Measurements from ENCODE around the gene LUZP2.

The LUZP2 gene

GRCh38 chr11:24805671-24806070 lies 308.8 kb downstream of the LUZP2 start:
- TF ChIP-seq, protein P1, sequence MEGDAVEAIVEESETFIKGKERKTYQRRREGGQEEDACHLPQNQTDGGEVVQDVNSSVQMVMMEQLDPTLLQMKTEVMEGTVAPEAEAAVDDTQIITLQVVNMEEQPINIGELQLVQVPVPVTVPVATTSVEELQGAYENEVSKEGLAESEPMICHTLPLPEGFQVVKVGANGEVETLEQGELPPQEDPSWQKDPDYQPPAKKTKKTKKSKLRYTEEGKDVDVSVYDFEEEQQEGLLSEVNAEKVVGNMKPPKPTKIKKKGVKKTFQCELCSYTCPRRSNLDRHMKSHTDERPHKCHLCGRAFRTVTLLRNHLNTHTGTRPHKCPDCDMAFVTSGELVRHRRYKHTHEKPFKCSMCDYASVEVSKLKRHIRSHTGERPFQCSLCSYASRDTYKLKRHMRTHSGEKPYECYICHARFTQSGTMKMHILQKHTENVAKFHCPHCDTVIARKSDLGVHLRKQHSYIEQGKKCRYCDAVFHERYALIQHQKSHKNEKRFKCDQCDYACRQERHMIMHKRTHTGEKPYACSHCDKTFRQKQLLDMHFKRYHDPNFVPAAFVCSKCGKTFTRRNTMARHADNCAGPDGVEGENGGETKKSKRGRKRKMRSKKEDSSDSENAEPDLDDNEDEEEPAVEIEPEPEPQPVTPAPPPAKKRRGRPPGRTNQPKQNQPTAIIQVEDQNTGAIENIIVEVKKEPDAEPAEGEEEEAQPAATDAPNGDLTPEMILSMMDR (conservative IDR thresholded peaks at IDR 0.05; ENCODE audit: low read depth, low read length), result no peak
- no peak overlapping the region for H3K4me3 ChIP-seq (ENCODE audit: low read length)
- no peak for DNase-seq (ENCODE audit: low read depth)

DNA sequence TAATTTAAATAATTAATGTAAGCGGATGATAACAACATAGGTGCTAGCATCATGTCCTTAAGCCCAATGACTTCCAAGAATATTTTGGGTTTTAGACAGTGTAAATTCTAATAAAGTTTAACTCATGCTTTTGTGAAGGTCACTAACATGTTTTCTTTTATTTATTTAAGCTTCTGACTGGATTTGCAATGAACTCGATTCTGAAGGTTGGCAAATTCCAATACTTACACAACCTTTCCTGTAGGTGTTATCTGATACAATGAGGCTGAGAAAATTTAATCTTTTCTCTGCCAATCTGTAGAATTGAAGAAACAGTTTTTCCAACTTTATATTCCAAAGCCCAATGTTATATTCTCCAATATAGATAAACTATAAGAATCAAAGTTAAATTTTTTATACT lies 311.3 kb downstream of the LUZP2 start:
- H3K4me3 ChIP-seq (ENCODE audit: low read length), result no peak overlapping the region
- no peak for DNase-seq (ENCODE audit: low read depth)
- TF ChIP-seq, protein P1 (conservative IDR thresholded peaks at IDR 0.05; ENCODE audit: low read depth, low read length), result no peak

DNA sequence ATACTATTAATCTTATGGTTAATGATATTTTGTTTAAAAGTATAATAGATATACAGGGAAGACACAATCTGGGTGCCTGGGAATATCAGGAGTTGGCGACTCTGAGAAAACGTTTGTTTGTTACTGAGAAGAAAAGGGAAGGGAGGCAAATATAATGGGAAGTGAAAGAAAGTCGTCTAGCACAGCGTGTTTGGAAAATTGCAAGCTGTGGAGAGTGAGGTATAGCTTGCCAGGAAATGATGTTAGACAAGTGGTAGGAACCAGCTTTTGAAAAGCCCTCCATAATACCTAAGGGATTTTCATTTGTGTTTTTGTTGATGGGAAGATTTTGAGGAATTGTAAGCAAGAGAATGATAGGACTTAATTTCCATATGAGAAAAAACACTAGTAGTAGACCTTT lies 322.2 kb downstream of the LUZP2 start:
- TF ChIP-seq, protein P1 (conservative IDR thresholded peaks at IDR 0.05; ENCODE audit: low read depth, low read length), result no peak
- no peak overlapping the region for H3K4me3 ChIP-seq (ENCODE audit: low read length)
- DNase-seq (ENCODE audit: low read depth), result no peak

GRCh38 chr11:24819863-24820434 lies 323.1 kb downstream of the LUZP2 start:
- H3K4me3 ChIP-seq (ENCODE audit: low read length), result no peak overlapping the region
- TF ChIP-seq, protein P1 (conservative IDR thresholded peaks at IDR 0.05; ENCODE audit: low read depth, low read length), result no peak
- no peak for DNase-seq (ENCODE audit: low read depth)

DNA sequence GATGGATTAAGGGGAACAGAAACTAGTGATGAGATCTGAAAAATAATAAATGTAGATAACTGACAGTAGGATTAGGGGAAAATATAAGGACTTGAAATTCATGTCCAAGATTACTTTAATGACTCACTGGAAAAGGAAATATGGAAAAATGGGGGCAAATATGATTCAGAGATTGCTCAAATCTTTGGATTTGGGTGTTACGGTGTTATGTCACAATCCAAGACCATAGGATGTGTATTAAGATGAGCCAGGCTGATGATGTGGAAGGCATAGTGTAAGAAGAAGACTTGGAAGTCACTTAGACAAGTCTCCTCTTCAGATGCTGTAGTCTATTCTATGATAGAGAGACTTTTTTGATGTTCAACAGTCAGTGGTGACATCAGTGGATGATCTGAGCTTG lies 323.7 kb downstream of the LUZP2 start:
- no peak for DNase-seq (ENCODE audit: low read depth)
- TF ChIP-seq, protein P1 (conservative IDR thresholded peaks at IDR 0.05; ENCODE audit: low read depth, low read length), result no peak
- no peak overlapping the region for H3K4me3 ChIP-seq (ENCODE audit: low read length)

GRCh38 chr11:24828938-24829605 lies 332.2 kb downstream of the LUZP2 start:
- no peak overlapping the region for H3K4me3 ChIP-seq (ENCODE audit: low read length)
- no peak for DNase-seq (ENCODE audit: low read depth)
- TF ChIP-seq, protein P1 (conservative IDR thresholded peaks at IDR 0.05; ENCODE audit: low read depth, low read length), result no peak

DNA sequence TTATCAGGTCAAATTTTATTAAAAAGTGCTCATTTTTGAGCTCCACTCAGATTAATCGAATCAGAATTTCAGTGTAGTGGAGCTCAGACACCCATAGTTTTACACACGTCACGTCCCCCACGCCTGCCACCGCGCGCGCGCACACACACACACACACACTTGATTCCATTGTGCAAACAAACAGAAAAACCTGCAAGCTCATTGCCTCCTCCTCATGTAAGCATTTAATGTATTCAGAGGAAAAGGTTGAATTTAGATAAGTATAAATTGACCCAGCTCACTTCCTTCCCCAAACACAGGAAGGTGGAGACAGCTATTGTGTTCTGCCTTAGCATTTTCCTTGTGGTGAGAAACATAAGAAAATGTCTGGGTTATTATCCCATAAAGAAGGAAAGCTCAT lies 336.7 kb downstream of the LUZP2 start:
- DNase-seq (ENCODE audit: low read depth), result no peak
- TF ChIP-seq, protein P1 (conservative IDR thresholded peaks at IDR 0.05; ENCODE audit: low read depth, low read length), result no peak
- no peak overlapping the region for H3K4me3 ChIP-seq (ENCODE audit: low read length)

Data from retinal pigment epithelial cell (primary cell).